Measurements from ENCODE around the gene CHP2. TPM values are rescaled to one million over a fixed set of nuclear protein-coding genes. Genes with fewer than 3 reads are reported as not detected.

Gene CHP2
- total RNA-seq, 1 donor from 2014 or later, result not detected

GRCh38 chr16:23724096-23724784, 30.6 kb upstream of the CHP2 start:
- H3K27ac Mint-ChIP-seq (ENCODE audit: unreplicated experiment), result no peak overlapping the region
- no peak for DNase-seq

GRCh38 chr16:23724785-23725131, 30.1 kb upstream of the CHP2 start:
- Mint-ChIP-seq H3K9me3 (ENCODE audit: unreplicated experiment) (peaks cover 8% of the 10 kb centered on the region), H3K36me3 (ENCODE audit: unreplicated experiment) (no peaks in the 10 kb centered on the region), H3K27ac (ENCODE audit: unreplicated experiment) (no peak overlapping the region), H3K27me3 (ENCODE audit: unreplicated experiment) (peaks cover 4% of the 10 kb centered on the region), H3K4me3 (ENCODE audit: unreplicated experiment) (no peak overlapping the region), H3K4me1 (ENCODE audit: low read depth, unreplicated experiment) (no peaks in the 10 kb centered on the region)
- TF ChIP-seq CTCF (IDR thresholded peaks at IDR 0.05; ENCODE audit: partially characterized antibody, unreplicated experiment), result no peak
- no peak for DNase-seq

More at GRCh38 chr16:23724096-23724784, 30.6 kb upstream of the CHP2 start:
- no peak overlapping the region for H3K4me3 Mint-ChIP-seq (ENCODE audit: unreplicated experiment)
- no peaks in the 10 kb centered on the region for H3K4me1 Mint-ChIP-seq (ENCODE audit: low read depth, unreplicated experiment)
- H3K27me3 Mint-ChIP-seq (ENCODE audit: unreplicated experiment), result peaks cover 4% of the 10 kb centered on the region
- H3K9me3 Mint-ChIP-seq (ENCODE audit: unreplicated experiment), result peaks cover 8% of the 10 kb centered on the region
- no peak for TF ChIP-seq CTCF (IDR thresholded peaks at IDR 0.05; ENCODE audit: partially characterized antibody, unreplicated experiment)
- H3K36me3 Mint-ChIP-seq (ENCODE audit: unreplicated experiment), result no peaks in the 10 kb centered on the region

GRCh38 chr16:23726710-23727109, 28.1 kb upstream of the CHP2 start:
- DNase-seq, result no peak
- H3K27me3 Mint-ChIP-seq (ENCODE audit: unreplicated experiment), result peaks cover 4% of the 10 kb centered on the region
- no peaks in the 10 kb centered on the region for H3K4me1 Mint-ChIP-seq (ENCODE audit: low read depth, unreplicated experiment)
- no peak overlapping the region for H3K27ac Mint-ChIP-seq (ENCODE audit: unreplicated experiment)
- no peaks in the 10 kb centered on the region for H3K36me3 Mint-ChIP-seq (ENCODE audit: unreplicated experiment)
- no peak for TF ChIP-seq CTCF (IDR thresholded peaks at IDR 0.05; ENCODE audit: partially characterized antibody, unreplicated experiment)
- no peak overlapping the region for H3K4me3 Mint-ChIP-seq (ENCODE audit: unreplicated experiment)
- H3K9me3 Mint-ChIP-seq (ENCODE audit: unreplicated experiment), result peaks cover 8% of the 10 kb centered on the region

GRCh38 chr16:23728112-23728477, 26.7 kb upstream of the CHP2 start:
- Mint-ChIP-seq H3K9me3 (ENCODE audit: unreplicated experiment) (peaks cover 6% of the 10 kb centered on the region), H3K27ac (ENCODE audit: unreplicated experiment) (no peak overlapping the region), H3K27me3 (ENCODE audit: unreplicated experiment) (peaks cover 4% of the 10 kb centered on the region), H3K4me3 (ENCODE audit: unreplicated experiment) (no peak overlapping the region), H3K4me1 (ENCODE audit: low read depth, unreplicated experiment) (no peaks in the 10 kb centered on the region), H3K36me3 (ENCODE audit: unreplicated experiment) (no peaks in the 10 kb centered on the region)
- no peak for TF ChIP-seq CTCF (IDR thresholded peaks at IDR 0.05; ENCODE audit: partially characterized antibody, unreplicated experiment)
- DNase-seq, result no peak

GRCh38 chr16:23729503-23730424, 25.1 kb upstream of the CHP2 start:
- DNase-seq, result no peak
- no peaks in the 10 kb centered on the region for H3K4me1 Mint-ChIP-seq (ENCODE audit: low read depth, unreplicated experiment)
- no peak for TF ChIP-seq CTCF (IDR thresholded peaks at IDR 0.05; ENCODE audit: partially characterized antibody, unreplicated experiment)
- H3K9me3 Mint-ChIP-seq (ENCODE audit: unreplicated experiment), result peaks cover 4% of the 10 kb centered on the region
- H3K4me3 Mint-ChIP-seq (ENCODE audit: unreplicated experiment), result no peak overlapping the region
- no peaks in the 10 kb centered on the region for H3K36me3 Mint-ChIP-seq (ENCODE audit: unreplicated experiment)
- H3K27me3 Mint-ChIP-seq (ENCODE audit: unreplicated experiment), result peaks cover 4% of the 10 kb centered on the region
- no peak overlapping the region for H3K27ac Mint-ChIP-seq (ENCODE audit: unreplicated experiment)

Measured in glutamatergic neuron (in vitro differentiated cells).